ENCODE results near the gene TRIM5.

GRCh38 chr11:5618807-5619206 lies 66.1 kb downstream of the TRIM5 start:
- no peak for TF ChIP-seq TBP (optimal IDR thresholded peaks at IDR 0.05; ENCODE audit: low read depth, low read length)
- no peak for TF ChIP-seq MAX (CRISPR knock-in tag; IDR thresholded peaks at IDR 0.05)
- TF ChIP-seq, protein P1, sequence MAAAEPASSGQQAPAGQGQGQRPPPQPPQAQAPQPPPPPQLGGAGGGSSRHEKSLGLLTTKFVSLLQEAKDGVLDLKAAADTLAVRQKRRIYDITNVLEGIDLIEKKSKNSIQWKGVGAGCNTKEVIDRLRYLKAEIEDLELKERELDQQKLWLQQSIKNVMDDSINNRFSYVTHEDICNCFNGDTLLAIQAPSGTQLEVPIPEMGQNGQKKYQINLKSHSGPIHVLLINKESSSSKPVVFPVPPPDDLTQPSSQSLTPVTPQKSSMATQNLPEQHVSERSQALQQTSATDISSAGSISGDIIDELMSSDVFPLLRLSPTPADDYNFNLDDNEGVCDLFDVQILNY (CRISPR knock-in tag; IDR thresholded peaks at IDR 0.05) = no peak
- TF ChIP-seq, protein P2, sequence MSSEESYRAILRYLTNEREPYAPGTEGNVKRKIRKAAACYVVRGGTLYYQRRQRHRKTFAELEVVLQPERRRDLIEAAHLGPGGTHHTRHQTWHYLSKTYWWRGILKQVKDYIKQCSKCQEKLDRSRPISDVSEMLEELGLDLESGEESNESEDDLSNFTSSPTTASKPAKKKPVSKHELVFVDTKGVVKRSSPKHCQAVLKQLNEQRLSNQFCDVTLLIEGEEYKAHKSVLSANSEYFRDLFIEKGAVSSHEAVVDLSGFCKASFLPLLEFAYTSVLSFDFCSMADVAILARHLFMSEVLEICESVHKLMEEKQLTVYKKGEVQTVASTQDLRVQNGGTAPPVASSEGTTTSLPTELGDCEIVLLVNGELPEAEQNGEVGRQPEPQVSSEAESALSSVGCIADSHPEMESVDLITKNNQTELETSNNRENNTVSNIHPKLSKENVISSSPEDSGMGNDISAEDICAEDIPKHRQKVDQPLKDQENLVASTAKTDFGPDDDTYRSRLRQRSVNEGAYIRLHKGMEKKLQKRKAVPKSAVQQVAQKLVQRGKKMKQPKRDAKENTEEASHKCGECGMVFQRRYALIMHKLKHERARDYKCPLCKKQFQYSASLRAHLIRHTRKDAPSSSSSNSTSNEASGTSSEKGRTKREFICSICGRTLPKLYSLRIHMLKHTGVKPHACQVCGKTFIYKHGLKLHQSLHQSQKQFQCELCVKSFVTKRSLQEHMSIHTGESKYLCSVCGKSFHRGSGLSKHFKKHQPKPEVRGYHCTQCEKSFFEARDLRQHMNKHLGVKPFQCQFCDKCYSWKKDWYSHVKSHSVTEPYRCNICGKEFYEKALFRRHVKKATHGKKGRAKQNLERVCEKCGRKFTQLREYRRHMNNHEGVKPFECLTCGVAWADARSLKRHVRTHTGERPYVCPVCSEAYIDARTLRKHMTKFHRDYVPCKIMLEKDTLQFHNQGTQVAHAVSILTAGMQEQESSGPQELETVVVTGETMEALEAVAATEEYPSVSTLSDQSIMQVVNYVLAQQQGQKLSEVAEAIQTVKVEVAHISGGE (CRISPR knock-in tag; IDR thresholded peaks at IDR 0.05) = no peak
- TF ChIP-seq ZNF407 (IDR thresholded peaks at IDR 0.05; ENCODE audit: low read depth) = no peak
- no peak for TF ChIP-seq NFXL1 (CRISPR knock-in tag; IDR thresholded peaks at IDR 0.05)
- no peak for TF ChIP-seq THAP12 (CRISPR knock-in tag; IDR thresholded peaks at IDR 0.05)
- no peak for TF ChIP-seq ILF3 (IDR thresholded peaks at IDR 0.05; ENCODE audit: borderline replicate concordance)
- no peak for TF ChIP-seq NBN (IDR thresholded peaks at IDR 0.05; ENCODE audit: low read depth)
- TF ChIP-seq, protein P3, sequence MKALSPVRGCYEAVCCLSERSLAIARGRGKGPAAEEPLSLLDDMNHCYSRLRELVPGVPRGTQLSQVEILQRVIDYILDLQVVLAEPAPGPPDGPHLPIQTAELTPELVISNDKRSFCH (CRISPR knock-in tag; IDR thresholded peaks at IDR 0.05) = no peak
- TF ChIP-seq, protein P3 (tag; IDR thresholded peaks at IDR 0.05) = no peak
- TF ChIP-seq BRF2 (IDR thresholded peaks at IDR 0.05; ENCODE audit: borderline replicate concordance, insufficient read depth, insufficient read length) = no peak
- TF ChIP-seq, protein P4, sequence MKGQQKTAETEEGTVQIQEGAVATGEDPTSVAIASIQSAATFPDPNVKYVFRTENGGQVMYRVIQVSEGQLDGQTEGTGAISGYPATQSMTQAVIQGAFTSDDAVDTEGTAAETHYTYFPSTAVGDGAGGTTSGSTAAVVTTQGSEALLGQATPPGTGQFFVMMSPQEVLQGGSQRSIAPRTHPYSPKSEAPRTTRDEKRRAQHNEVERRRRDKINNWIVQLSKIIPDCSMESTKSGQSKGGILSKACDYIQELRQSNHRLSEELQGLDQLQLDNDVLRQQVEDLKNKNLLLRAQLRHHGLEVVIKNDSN (CRISPR knock-in tag; IDR thresholded peaks at IDR 0.05) = no peak
- no peak for TF ChIP-seq CTCF (IDR thresholded peaks at IDR 0.05 in 2 of 3, conservative IDR thresholded peaks at IDR 0.05 in 1 of 3; ENCODE audit: insufficient read depth in 2 of 3, low read depth in 1 of 3, low read length in 3 of 3)

Data from K562 (cell line).